Lower leg skin (tissue), 4 donors: ENCODE measurements around the gene CALML6. TPM values are rescaled to one million over a fixed set of nuclear protein-coding genes. Genes with fewer than 3 reads are reported as not detected.

Experiments used
- DNase-seq, 2 donors: peaks; one replicate each; pipeline ENCODE4 v3.0.0-alpha.2; 2019; ENCODE audit warnings: low spot score in 2 of 2
- H3K4me3 ChIP-seq: fragments of 200-600 bp; sonication (generic); 2 replicates; pipeline ENCODE4 v1.5.1; 2017; ENCODE audit warnings: mild to moderate bottlenecking, low read depth; ENCODE audit not compliant: poor library complexity, severe bottlenecking
- POLR2A ChIP-seq, 2 donors: fragments of 450-650 bp; IDR thresholded peaks; one replicate each; pipeline ENCODE4 v1.6.1; 2016 to 2017; ENCODE audit warnings: antibody characterized with exemption in 2 of 2, mild to moderate bottlenecking in 1 of 2, moderate library complexity in 1 of 2
- WGBS, 2 donors: methylation state at CpG; one replicate each; pipeline ENCODE4 v1.1.5; 2018; 5-methylcytosine and 5-hydroxymethylcytosine counted together
- intact Hi-C: fragments of 100-400 bp; cut with DNase I; formaldehyde crosslinking; loops from one replicate; pipeline ENCODE4 v1.15.0; 2023; ENCODE audit warnings: low total_unique reads
- total RNA-seq, 4 donors: library from RNA; depleted of rRNA; stranded (reverse); fragments of >200 nt; gene quantifications; one replicate each; pipeline ENCODE4 v1.1.0, GENCODE V29; 2016
- TF ChIP-seq, protein P1 (sequence below), 3 donors: fragments of 450-650 bp; IDR thresholded peaks; one replicate each; pipeline ENCODE4 v1.5.1; 2016; ENCODE audit warnings: antibody characterized with exemption in 3 of 3, mild to moderate bottlenecking in 3 of 3, moderate library complexity in 2 of 3

CALML6 gene
- total RNA-seq, 4 donors from 2014 or later, result 0.13 to 0.89 (median 0.65) TPM

DNA sequence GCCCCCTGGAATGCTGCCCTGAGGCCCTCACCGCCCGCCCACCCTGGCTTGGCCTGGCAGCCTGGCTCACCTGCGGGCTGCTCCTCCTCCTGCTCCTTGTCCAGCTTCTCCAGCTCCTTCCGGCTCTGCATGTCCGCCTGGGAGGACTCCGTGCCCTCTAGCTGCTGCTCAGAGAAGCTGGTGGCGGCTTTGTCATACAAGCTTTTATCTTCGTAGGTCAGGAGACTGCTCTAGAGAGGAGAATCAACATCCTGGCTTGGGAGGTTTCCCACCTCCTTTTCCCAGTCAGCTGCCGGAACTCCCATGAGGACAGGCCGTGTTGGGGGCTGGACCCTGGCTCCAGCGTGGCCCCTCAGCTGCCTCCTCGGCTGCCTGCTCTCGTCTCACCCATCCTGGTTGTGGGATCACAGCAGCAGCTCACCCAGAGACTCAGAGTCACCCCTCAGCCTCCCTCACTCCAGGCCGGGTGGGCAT, 40.6 kb downstream of the CALML6 start:
- intact Hi-C loops, result loop anchor here (5.0 kb wide), 1 partner anchor 92 kb away; no protein-coding TSS in a partner anchor
- no peak for DNase-seq
- no peak overlapping the region for H3K4me3 ChIP-seq
- no peak for TF ChIP-seq POLR2A (IDR thresholded peaks at IDR 0.05)
- TF ChIP-seq, protein P1, sequence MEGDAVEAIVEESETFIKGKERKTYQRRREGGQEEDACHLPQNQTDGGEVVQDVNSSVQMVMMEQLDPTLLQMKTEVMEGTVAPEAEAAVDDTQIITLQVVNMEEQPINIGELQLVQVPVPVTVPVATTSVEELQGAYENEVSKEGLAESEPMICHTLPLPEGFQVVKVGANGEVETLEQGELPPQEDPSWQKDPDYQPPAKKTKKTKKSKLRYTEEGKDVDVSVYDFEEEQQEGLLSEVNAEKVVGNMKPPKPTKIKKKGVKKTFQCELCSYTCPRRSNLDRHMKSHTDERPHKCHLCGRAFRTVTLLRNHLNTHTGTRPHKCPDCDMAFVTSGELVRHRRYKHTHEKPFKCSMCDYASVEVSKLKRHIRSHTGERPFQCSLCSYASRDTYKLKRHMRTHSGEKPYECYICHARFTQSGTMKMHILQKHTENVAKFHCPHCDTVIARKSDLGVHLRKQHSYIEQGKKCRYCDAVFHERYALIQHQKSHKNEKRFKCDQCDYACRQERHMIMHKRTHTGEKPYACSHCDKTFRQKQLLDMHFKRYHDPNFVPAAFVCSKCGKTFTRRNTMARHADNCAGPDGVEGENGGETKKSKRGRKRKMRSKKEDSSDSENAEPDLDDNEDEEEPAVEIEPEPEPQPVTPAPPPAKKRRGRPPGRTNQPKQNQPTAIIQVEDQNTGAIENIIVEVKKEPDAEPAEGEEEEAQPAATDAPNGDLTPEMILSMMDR (IDR thresholded peaks at IDR 0.05), result no peak
- 81 to 83% methylated on average over 14 of the region's 14 CpGs for WGBS, 2 donors

DNA sequence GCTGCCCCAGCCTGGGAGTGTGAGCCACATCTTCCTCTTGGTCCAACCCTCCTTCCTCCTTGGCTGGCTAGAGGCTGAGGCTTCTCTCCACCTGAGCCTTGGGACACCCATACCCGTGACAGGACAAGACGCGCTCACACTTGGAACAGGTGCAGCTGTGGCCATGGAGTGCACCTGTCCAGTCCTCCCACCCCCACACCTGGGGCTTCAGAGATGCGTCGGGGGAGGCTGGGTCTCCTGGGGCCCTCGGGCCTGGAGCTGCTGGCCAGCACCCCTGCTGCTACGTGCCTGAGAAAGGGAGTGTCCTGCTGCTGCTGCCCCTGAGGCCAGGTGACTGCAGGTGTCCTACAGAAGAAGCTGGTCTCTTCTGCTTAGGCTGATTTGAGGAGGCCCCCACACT, 41.0 kb downstream of the CALML6 start:
- 73 to 83% methylated on average over 2 to 5 of the region's 7 CpGs for WGBS, 2 donors
- no peak for TF ChIP-seq POLR2A (IDR thresholded peaks at IDR 0.05)
- DNase-seq, result no peak
- no peak overlapping the region for H3K4me3 ChIP-seq
- intact Hi-C loops, result loop anchor here (5.0 kb wide), 1 partner anchor 91 kb away; no protein-coding TSS in a partner anchor

DNA sequence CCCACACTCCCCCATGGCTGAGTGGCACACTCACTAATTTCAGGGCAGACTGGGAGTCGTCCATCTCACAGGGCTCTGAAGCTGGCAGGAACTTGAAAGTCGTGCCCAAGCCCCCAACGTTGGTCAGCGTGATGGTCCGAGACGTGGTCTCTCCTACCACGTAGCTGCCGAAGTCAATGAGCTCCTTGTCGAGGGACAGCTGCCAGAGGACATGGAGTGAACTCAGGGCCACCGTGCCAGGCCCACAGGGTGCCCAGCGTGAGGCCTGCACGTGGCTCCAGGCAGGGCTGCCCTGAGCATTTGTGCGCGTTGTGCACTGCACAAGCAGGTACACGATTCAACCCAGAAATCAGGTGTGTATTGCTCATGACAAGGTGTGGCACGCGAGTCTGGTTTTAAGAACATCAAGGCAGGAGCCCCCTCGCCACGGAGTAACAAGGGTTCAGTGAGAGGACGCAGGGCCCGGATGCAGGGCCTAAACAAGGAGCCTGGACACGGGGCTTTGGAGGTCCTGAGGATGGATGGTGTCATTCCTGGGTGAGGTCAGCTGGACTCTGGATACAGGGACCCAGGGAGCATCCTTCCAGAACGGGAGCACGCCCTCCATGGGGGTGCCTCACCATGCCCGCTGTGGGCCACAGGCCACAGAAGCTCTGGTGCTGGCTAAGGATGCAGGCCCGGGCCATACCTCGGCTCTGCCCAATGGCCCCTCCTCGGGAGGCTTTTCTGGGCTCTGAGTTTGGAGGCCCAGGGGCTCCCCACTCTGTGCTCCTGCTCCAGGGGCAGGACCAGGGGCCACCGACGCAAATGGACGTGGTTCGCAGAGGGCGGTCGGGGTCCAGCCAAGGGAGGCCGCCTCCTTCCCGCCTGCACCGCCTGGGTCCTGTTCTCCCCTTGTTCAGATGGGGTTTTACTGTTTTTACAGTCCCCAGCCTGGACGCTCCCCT, 41.8 kb downstream of the CALML6 start:
- no peak for DNase-seq
- intact Hi-C loops, result loop anchor here (5.0 kb wide), 1 partner anchor 90 kb away; no protein-coding TSS in a partner anchor
- WGBS, 2 donors, result 91 to 95% methylated on average over 36 to 38 of the region's 38 CpGs
- TF ChIP-seq, protein P1 (IDR thresholded peaks at IDR 0.05), result no peak
- no peak for TF ChIP-seq POLR2A (IDR thresholded peaks at IDR 0.05)
- no peak overlapping the region for H3K4me3 ChIP-seq

DNA sequence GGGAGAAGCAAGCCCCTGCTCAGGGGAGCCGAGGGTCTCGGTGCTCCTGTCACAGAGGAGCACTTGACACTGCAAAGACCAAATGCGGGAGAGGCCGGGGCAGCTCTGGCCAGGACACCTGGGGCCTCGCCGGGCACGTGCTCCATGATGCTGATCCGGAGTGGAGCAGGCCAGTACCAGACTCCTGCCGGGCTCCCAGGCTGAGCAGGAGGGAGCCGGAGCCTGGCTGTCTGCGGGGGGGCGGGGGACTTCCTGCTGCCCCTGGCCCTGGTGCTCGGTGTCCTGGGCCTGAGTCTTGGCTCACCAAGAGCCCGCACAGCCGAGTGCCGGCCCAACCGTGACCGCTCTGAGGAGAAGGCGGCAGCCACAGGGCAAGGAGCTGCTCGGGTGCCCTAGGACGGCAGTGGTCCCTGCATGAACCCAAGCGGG, 42.5 kb downstream of the CALML6 start:
- TF ChIP-seq POLR2A (IDR thresholded peaks at IDR 0.05), result no peak
- TF ChIP-seq, protein P1 (IDR thresholded peaks at IDR 0.05), result no peak
- H3K4me3 ChIP-seq, result no peak overlapping the region
- DNase-seq, result no peak
- 90% methylated on average over 16 to 19 of the region's 22 CpGs for WGBS, 2 donors
- intact Hi-C loops, result loop anchor here (5.0 kb wide), 1 partner anchor 90 kb away; no protein-coding TSS in a partner anchor

DNA sequence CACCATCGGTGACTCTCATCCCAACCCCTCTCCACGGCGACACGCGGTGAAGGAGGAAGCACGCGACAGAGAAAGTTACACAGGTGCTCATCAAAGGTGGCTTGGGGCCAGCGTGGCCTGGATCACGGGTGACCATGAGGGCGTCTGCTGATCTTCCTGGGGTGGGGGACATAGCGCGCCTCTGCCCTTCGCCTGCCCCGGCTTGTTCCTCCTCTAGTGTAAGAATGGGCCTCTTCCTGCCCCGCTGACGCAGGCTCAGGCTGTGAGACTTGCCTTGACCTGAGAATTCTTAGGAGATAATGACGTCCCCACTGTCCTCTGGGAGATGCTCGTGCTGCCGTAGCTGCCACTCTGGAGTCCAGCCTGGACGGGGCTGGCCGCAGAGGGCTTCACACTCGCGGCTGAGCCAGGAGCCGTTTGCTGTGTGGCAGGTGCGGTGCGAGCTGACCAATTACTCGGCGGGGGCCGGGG, 43.0 kb downstream of the CALML6 start:
- WGBS, 2 donors, result 81 to 82% methylated on average over 29 of the region's 29 CpGs
- intact Hi-C loops, result loop anchor here (5.0 kb wide), 1 partner anchor 89 kb away; no protein-coding TSS in a partner anchor
- no peak for DNase-seq
- TF ChIP-seq, protein P1 (IDR thresholded peaks at IDR 0.05), result no peak
- TF ChIP-seq POLR2A (IDR thresholded peaks at IDR 0.05), result no peak
- no peak overlapping the region for H3K4me3 ChIP-seq

DNA sequence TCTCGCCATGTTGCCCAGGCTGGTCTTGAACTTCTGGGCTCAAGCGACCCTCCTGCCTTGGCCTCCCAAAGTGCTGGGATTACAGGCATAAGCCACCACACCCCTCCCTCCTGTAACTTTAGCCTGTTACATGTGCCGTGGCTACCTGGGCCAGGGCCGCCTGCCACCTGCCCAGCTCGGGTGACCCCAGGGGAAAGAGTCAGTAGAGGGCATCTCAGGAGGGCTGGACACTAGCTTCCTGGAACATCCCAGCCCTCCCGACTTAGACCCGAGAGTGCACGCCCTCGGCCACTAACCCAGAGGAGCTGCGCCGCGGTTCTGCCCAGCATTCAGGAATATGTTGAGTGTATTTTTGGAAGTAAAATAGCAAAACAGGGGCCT, 44.4 kb downstream of the CALML6 start:
- no peak overlapping the region for H3K4me3 ChIP-seq
- intact Hi-C loops, result loop anchor here (5.0 kb wide), 1 partner anchor 88 kb away; no protein-coding TSS in a partner anchor
- no peak for DNase-seq
- WGBS, 2 donors, result 59 to 71% methylated on average over 11 to 12 of the region's 12 CpGs
- TF ChIP-seq POLR2A (IDR thresholded peaks at IDR 0.05), result no peak
- TF ChIP-seq, protein P1 (IDR thresholded peaks at IDR 0.05), result no peak
